MCF 10A (cell line): ENCODE data around the gene ZBTB40. TPM values are rescaled to one million over a fixed set of nuclear protein-coding genes. Genes with fewer than 3 reads are reported as not detected.

Experiments used
- BruUV-seq: library from RNA; stranded (reverse); fragments of 400-500 nt; replicated peaks from 2 replicates; lab custom pipeline; 2021; lab: Mats Ljungman, UMichigan
- CTCF ChIA-PET: fragments of 300-600 bp; sonication (Branson Sonifier 250); formaldehyde crosslinking; extraction: SDS; loops from one replicate; lab custom pipeline; 2021; ENCODE audit warnings: antibody characterized with exemption, inconsistent platforms; lab: Yijun Ruan, JAX
- POLR2A ChIA-PET: fragments of 300-600, 350-650 bp; sonication (Branson Sonifier 250); formaldehyde crosslinking; extraction: SDS; loops from one replicate; lab custom pipeline; 2020; ENCODE audit warnings: antibody characterized with exemption, inconsistent platforms; lab: Yijun Ruan, JAX
- DNase-seq: peaks from one replicate; pipeline ENCODE4 v3.0.0-alpha.2; 2018; ENCODE audit not compliant: unreplicated experiment
- H3K27ac Mint-ChIP-seq: one replicate; pipeline ENCODE4 v1.8.0; 2022; ENCODE audit warnings: mild to moderate bottlenecking, low read depth, mixed read lengths; ENCODE audit not compliant: unreplicated experiment
- H3K27me3 Mint-ChIP-seq: one replicate; pipeline ENCODE4 v1.8.0; 2022; ENCODE audit warnings: mixed read lengths; ENCODE audit not compliant: insufficient read depth, unreplicated experiment
- H3K36me3 Mint-ChIP-seq: one replicate; pipeline ENCODE4 v1.8.0; 2022; ENCODE audit warnings: mild to moderate bottlenecking, moderate library complexity, mixed read lengths; ENCODE audit not compliant: insufficient read depth, unreplicated experiment
- H3K4me1 Mint-ChIP-seq: one replicate; pipeline ENCODE4 v1.8.0; 2022; ENCODE audit warnings: mixed read lengths; ENCODE audit not compliant: insufficient read depth, unreplicated experiment
- H3K4me3 Mint-ChIP-seq: one replicate; pipeline ENCODE4 v1.8.0; 2022; ENCODE audit warnings: mild to moderate bottlenecking, moderate library complexity, mixed read lengths; ENCODE audit not compliant: unreplicated experiment
- H3K9me3 Mint-ChIP-seq: one replicate; pipeline ENCODE4 v1.8.0; 2022; ENCODE audit warnings: mixed read lengths; ENCODE audit not compliant: unreplicated experiment
- CTCF ChIP-seq: fragments of 200-600 bp; IDR thresholded peaks from one replicate; pipeline ENCODE4 v1.8.0; 2022; ENCODE audit warnings: antibody characterized with exemption, mild to moderate bottlenecking; ENCODE audit not compliant: unreplicated experiment
- intact Hi-C: fragments of 100-400 bp; cut with micrococcal nuclease; formaldehyde crosslinking; loops from 2 replicates; pipeline ENCODE4 v1.14.1; 2022
- total RNA-seq: library from RNA; stranded (reverse); gene quantifications from 2 replicates; pipeline ENCODE4 v1.2.3, GENCODE V29; 2022

ZBTB40 gene
- total RNA-seq, 1 experiment from 2014 or later, result 20.4 TPM

DNA sequence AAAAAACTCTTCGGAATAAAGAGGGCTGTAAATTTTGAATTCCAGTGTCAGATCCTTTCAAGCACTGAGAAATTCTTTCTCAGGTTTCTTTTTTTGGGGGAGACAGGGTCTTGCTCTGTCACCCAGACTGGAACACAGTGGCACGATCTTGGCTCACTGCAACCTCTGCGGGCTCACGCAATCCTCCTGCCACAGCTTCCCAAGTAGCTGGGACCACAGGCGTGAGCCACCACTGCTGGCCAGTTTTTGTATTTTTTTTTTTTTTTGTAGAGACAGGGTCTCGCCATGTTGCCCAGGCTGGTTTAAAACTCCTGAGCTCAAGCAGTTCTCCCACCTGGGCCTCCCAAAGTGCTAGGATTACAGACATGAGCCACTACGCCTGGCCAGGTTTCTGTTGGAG is 76.8 kb downstream of the ZBTB40 start:
- H3K4me3 Mint-ChIP-seq, result no peak overlapping the region
- TF ChIP-seq CTCF, result no peak
- no TSS peak for BruUV-seq
- DNase-seq, result no peak
- H3K27ac Mint-ChIP-seq, result no peak overlapping the region
- no peaks in the 10 kb centered on the region for H3K4me1 Mint-ChIP-seq
- H3K9me3 Mint-ChIP-seq, result no peaks in the 10 kb centered on the region
- CTCF ChIA-PET, result no interaction called here
- peaks cover 26% of the 10 kb centered on the region for H3K36me3 Mint-ChIP-seq
- POLR2A ChIA-PET, result no interaction called here
- H3K27me3 Mint-ChIP-seq, result no peaks in the 10 kb centered on the region
- intact Hi-C loops, result loop anchor here (5.0 kb wide), 1 partner anchor 114 kb away; the partner anchor contains the start of gene C1QC

GRCh38 chr1:22529901-22530621 is 78.4 kb downstream of the ZBTB40 start:
- ChIA-PET CTCF (no interaction called here), POLR2A (interaction anchor here (0.7 to 0.9 kb wide), 2 partner anchors 9 to 276 kb away, joined by 3 read pairs; no protein-coding TSS in a partner anchor)
- intact Hi-C loops, result loop anchor here (5.0 kb wide), 1 partner anchor 112 kb away; the partner anchor contains the start of gene C1QC
- H3K27ac Mint-ChIP-seq, result peak overlapping the region; percentile 8
- H3K4me3 Mint-ChIP-seq, result no peak overlapping the region
- no peaks in the 10 kb centered on the region for H3K27me3 Mint-ChIP-seq
- DNase-seq, result peak; percentile 6
- no peak for TF ChIP-seq CTCF
- TSS peak; percentile 14 for BruUV-seq
- peaks cover 21% of the 10 kb centered on the region for H3K36me3 Mint-ChIP-seq
- no peaks in the 10 kb centered on the region for H3K4me1 Mint-ChIP-seq
- H3K9me3 Mint-ChIP-seq, result no peaks in the 10 kb centered on the region

GRCh38 chr1:22530715-22531114 is 79.1 kb downstream of the ZBTB40 start:
- Mint-ChIP-seq H3K27me3 (no peaks in the 10 kb centered on the region), H3K27ac (no peak overlapping the region), H3K4me1 (no peaks in the 10 kb centered on the region), H3K36me3 (peaks cover 20% of the 10 kb centered on the region), H3K4me3 (no peak overlapping the region), H3K9me3 (no peaks in the 10 kb centered on the region)
- no peak for TF ChIP-seq CTCF
- ChIA-PET POLR2A (interaction anchor here (0.9 kb wide), 1 partner anchor 9 kb away, joined by 3 read pairs; no protein-coding TSS in a partner anchor), CTCF (interaction anchor here (1.5 kb wide), 1 partner anchor 110 kb away, joined by 4 read pairs; no protein-coding TSS in a partner anchor)
- DNase-seq, result no peak
- intact Hi-C loops, result no loop called here
- BruUV-seq, result no TSS peak

- ChIA-PET CTCF (interaction anchor here (0.6 to 1.5 kb wide), 2 partner anchors 109 to 257 kb away, joined by 4 read pairs; no protein-coding TSS in a partner anchor), POLR2A (no interaction called here)
- peaks cover 15% of the 10 kb centered on the region for H3K36me3 Mint-ChIP-seq
- H3K27me3 Mint-ChIP-seq, result no peaks in the 10 kb centered on the region
- no peaks in the 10 kb centered on the region for H3K4me1 Mint-ChIP-seq
- no TSS peak for BruUV-seq
- no peak overlapping the region for H3K27ac Mint-ChIP-seq
- intact Hi-C loops, result no loop called here
- no peak overlapping the region for H3K4me3 Mint-ChIP-seq
- no peak for TF ChIP-seq CTCF
- H3K9me3 Mint-ChIP-seq, result no peaks in the 10 kb centered on the region
- no peak for DNase-seq
Measured at GRCh38 chr1:22531251-22531650, 79.6 kb downstream of the ZBTB40 start.
